PFSK-1 (cell line): ENCODE data around the gene TOGARAM1.

Experiments
- POLR2AphosphoS5 ChIP-seq: IDR thresholded peaks from 2 replicates; pipeline ENCODE4 v1.6.1; 2012; ENCODE audit warnings: low read depth, mild to moderate bottlenecking, control low read depth, low read length, moderate library complexity
- REST ChIP-seq, 2 experiments: IDR thresholded peaks; 2 replicates each; pipeline versions ENCODE4 v1.6.1 to v1.8.0; 2011 to 2012; ENCODE audit warnings: low read depth in 2 of 2, low read length in 2 of 2, control low read depth in 1 of 2, inconsistent platforms in 1 of 2, mild to moderate bottlenecking in 1 of 2, moderate library complexity in 1 of 2; ENCODE audit not compliant: insufficient read depth in 1 of 2
- SIN3A ChIP-seq: IDR thresholded peaks from 2 replicates; pipeline ENCODE4 v1.6.1; 2012; ENCODE audit warnings: mild to moderate bottlenecking, low read length, moderate library complexity, borderline replicate concordance; ENCODE audit not compliant: insufficient read depth
- TAF1 ChIP-seq: IDR thresholded peaks from 2 replicates; pipeline ENCODE4 v1.6.1; 2012; ENCODE audit warnings: low read length, control low read depth, borderline replicate concordance; ENCODE audit not compliant: insufficient read depth

GRCh38 chr14:45072126-45072525 is 110.1 kb downstream of the TOGARAM1 start:
- no peak for TF ChIP-seq REST (IDR thresholded peaks at IDR 0.05; ENCODE audit: insufficient read depth in 1 of 2, low read depth in 2 of 2, low read length in 2 of 2)
- no peak for TF ChIP-seq TAF1
- no peak for TF ChIP-seq SIN3A
- TF ChIP-seq POLR2AphosphoS5 = no peak
